ENCODE data around the gene PTPN13.
"Not testable (repeated sequence)": the region's sequence is repeated elsewhere in the genome, so short reads cannot be mapped to it uniquely, and the experiment has no call there.

Gene PTPN13

DNA sequence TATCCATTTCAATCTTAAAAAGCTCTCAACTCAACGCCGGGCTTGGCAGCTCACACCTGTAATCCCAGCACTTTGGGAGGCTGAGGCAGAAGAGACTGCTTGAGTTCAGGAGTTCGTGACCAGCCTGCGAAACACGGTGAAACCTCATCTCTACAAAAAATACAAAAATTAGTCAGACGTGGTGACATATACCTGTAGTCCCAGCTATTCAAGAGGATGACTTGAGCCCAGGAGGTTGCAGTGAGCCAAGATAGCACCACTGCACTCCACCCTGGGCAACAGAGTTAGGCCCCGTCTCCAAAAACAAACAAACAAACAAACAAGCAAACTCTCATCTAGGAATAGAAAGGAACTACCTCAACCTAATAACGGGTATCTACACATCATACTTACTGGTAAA is 50.8 kb downstream of the PTPN13 start:
- no peak overlapping the region for H3K27ac ChIP-seq (ENCODE audit: low read length)
- peaks cover 0 to 4% of the 10 kb centered on the region in 2 donors for H3K9me3 ChIP-seq (ENCODE audit: control insufficient read depth in 2 of 2, low read length in 2 of 2)
- no peaks in the 10 kb centered on the region for H3K27me3 ChIP-seq (ENCODE audit: control insufficient read depth in 1 of 2, insufficient read depth in 2 of 2, low read length in 2 of 2)
- H3K4me1 ChIP-seq (ENCODE audit: control insufficient read depth, insufficient read depth, low read length): no peaks in the 10 kb centered on the region
- no peak overlapping the region for H3K9ac ChIP-seq (ENCODE audit: low read length in 2 of 2)
- no peak overlapping the region for H3K4me3 ChIP-seq (ENCODE audit: low read length in 2 of 2)
- no peaks in the 10 kb centered on the region for H3K36me3 ChIP-seq (ENCODE audit: control insufficient read depth in 2 of 2, insufficient read depth in 2 of 2, low read length in 2 of 2)

DNA sequence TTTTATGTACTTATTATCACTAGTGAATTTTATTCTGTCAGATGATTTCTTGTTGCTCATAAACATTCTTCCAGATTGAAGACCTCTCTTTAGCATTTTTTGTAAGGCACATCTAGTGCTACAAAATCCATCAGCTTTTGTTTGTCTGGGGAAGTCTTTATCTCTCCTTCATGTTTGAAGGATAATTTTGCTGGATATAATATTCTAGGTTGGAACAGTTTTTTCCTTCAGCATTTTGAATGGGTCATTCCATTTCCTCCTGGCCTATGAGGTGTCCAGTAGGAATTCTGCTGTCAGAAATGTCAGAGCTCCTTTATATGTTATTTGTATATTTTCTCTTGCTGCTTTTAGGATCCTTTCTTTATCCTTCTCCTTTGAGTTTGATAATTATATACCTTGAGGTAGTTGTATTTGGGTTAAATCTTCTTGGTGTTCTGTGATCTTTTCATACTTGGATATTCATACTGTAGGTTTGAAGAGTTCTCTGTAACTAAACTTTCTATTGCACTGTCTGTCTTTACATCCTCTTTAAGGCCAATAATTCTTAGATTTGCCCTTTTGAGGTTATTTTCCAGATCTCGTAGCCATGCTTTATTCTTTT is 58.3 kb downstream of the PTPN13 start:
- no peaks in the 10 kb centered on the region for H3K27me3 ChIP-seq (ENCODE audit: control insufficient read depth in 1 of 2, insufficient read depth in 2 of 2, low read length in 2 of 2)
- no peaks in the 10 kb centered on the region for H3K4me1 ChIP-seq (ENCODE audit: control insufficient read depth, insufficient read depth, low read length)
- H3K36me3 ChIP-seq (ENCODE audit: control insufficient read depth in 2 of 2, insufficient read depth in 2 of 2, low read length in 2 of 2): no peaks in the 10 kb centered on the region
- peaks cover 6 to 24% of the 10 kb centered on the region in 2 donors for H3K9me3 ChIP-seq (ENCODE audit: control insufficient read depth in 2 of 2, low read length in 2 of 2)
- no peak overlapping the region for H3K27ac ChIP-seq (ENCODE audit: low read length)
- no peak overlapping the region for H3K9ac ChIP-seq (ENCODE audit: low read length in 2 of 2)
- H3K4me3 ChIP-seq (ENCODE audit: low read length in 2 of 2): no peak overlapping the region

DNA sequence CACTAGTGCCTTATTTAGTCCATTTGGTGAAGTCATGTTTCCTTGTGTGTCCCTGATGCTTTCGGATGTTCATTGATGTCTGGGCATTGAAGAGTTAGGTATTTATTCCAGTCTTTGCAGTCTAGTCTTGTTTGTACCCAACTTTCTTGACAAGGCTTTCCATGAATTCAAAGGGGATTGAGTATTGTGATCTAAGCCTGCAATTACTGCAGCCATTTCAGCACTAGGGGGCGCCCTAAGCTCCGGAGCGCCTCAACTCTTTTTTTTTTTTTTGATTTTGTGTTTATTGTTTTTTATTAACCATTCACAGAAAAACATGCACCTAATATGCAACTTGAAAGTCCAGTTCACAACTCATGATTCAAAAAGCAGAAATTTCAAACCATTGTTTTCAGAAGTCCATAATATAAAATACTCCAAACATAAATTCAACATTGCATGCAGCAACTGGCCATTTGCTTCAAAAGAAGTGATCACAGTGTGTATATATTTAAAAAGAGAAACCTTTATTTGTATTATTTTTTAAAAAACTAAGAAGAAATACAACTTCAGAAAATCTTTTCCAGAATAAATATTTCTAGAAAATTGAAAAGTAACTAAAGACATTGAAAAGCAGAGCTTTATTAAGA is 59.2 kb downstream of the PTPN13 start:
- Histone ChIP-seq H3K4me1 (ENCODE audit: control insufficient read depth, insufficient read depth, low read length) (no peaks in the 10 kb centered on the region), H3K36me3 (ENCODE audit: control insufficient read depth in 2 of 2, insufficient read depth in 2 of 2, low read length in 2 of 2) (no peaks in the 10 kb centered on the region), H3K27me3 (ENCODE audit: control insufficient read depth in 1 of 2, insufficient read depth in 2 of 2, low read length in 2 of 2) (no peaks in the 10 kb centered on the region), H3K9me3 (ENCODE audit: control insufficient read depth in 2 of 2, low read length in 2 of 2) (peaks cover 6 to 24% of the 10 kb centered on the region in 2 donors), H3K27ac (ENCODE audit: low read length) (no peak overlapping the region), H3K4me3 (ENCODE audit: low read length in 2 of 2) (no peak overlapping the region), H3K9ac (ENCODE audit: low read length in 2 of 2) (no peak overlapping the region)

DNA sequence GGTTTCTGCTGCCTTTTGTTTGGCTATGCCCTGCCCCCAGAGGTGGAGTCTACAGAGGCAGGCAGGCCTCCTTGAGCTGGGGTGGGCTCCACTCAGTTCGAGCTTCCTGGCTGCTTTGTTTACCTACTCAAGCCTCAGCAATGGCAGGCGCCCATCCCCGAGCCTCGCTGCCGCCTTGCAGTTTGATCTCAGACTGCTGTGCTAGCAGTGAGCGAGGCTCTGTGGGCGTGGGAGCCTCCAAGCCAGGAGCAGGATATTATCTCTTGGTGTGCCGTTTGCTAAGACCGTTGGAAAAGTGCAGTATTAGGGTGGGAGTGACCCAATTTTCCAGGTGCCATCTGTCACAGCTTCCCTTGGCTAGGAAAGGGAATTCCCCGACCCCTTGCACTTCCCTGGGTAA is 62.7 kb downstream of the PTPN13 start:
- not testable (repeated sequence) for H3K9ac ChIP-seq (ENCODE audit: low read length in 2 of 2); H3K27ac ChIP-seq (ENCODE audit: low read length); H3K27me3 ChIP-seq (ENCODE audit: control insufficient read depth in 1 of 2, insufficient read depth in 2 of 2, low read length in 2 of 2); H3K36me3 ChIP-seq (ENCODE audit: control insufficient read depth in 2 of 2, insufficient read depth in 2 of 2, low read length in 2 of 2); H3K4me1 ChIP-seq (ENCODE audit: control insufficient read depth, insufficient read depth, low read length); H3K4me3 ChIP-seq (ENCODE audit: low read length in 2 of 2); H3K9me3 ChIP-seq (ENCODE audit: control insufficient read depth in 2 of 2, low read length in 2 of 2)

DNA sequence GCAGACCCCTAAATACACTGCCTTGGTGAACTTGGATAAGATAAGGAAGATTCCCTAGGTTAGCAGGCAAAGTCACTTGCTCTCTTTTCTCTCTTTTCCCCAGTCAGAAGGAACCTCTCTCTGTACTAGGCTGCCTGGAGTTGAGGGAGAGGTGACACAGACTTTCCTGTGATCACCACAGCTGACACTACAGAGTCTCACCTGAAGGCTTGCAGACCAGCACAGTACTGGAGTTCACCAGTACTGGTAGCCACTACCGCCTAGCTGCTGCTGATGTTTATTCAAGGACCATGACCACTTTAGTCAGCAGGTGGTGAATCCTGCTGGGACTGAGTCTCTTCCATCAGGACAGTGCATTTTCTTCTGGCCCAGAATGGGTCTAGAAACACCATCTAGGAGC is 63.3 kb downstream of the PTPN13 start:
- Histone ChIP-seq H3K4me1 (ENCODE audit: control insufficient read depth, insufficient read depth, low read length) (no peaks in the 10 kb centered on the region), H3K9ac (ENCODE audit: low read length in 2 of 2) (no peak overlapping the region), H3K4me3 (ENCODE audit: low read length in 2 of 2) (no peak overlapping the region), H3K9me3 (ENCODE audit: control insufficient read depth in 2 of 2, low read length in 2 of 2) (peaks cover 3% of the 10 kb centered on the region in 2 donors), H3K36me3 (ENCODE audit: control insufficient read depth in 2 of 2, insufficient read depth in 2 of 2, low read length in 2 of 2) (no peaks in the 10 kb centered on the region), H3K27me3 (ENCODE audit: control insufficient read depth in 1 of 2, insufficient read depth in 2 of 2, low read length in 2 of 2) (no peaks in the 10 kb centered on the region), H3K27ac (ENCODE audit: low read length) (no peak overlapping the region)

- Histone ChIP-seq H3K36me3 (ENCODE audit: control insufficient read depth in 2 of 2, insufficient read depth in 2 of 2, low read length in 2 of 2) (no peaks in the 10 kb centered on the region), H3K4me3 (ENCODE audit: low read length in 2 of 2) (no peak overlapping the region), H3K4me1 (ENCODE audit: control insufficient read depth, insufficient read depth, low read length) (no peaks in the 10 kb centered on the region), H3K27ac (ENCODE audit: low read length) (no peak overlapping the region), H3K9ac (ENCODE audit: low read length in 2 of 2) (no peak overlapping the region), H3K9me3 (ENCODE audit: control insufficient read depth in 2 of 2, low read length in 2 of 2) (no peaks in the 10 kb centered on the region), H3K27me3 (ENCODE audit: control insufficient read depth in 1 of 2, insufficient read depth in 2 of 2, low read length in 2 of 2) (no peaks in the 10 kb centered on the region)
Observed at GRCh38 chr4:86657910-86658309, 63.8 kb downstream of the PTPN13 start.

GRCh38 chr4:86660401-86660800 is 66.3 kb downstream of the PTPN13 start:
- Histone ChIP-seq H3K27ac (ENCODE audit: low read length) (no peak overlapping the region), H3K27me3 (ENCODE audit: control insufficient read depth in 1 of 2, insufficient read depth in 2 of 2, low read length in 2 of 2) (no peaks in the 10 kb centered on the region), H3K9me3 (ENCODE audit: control insufficient read depth in 2 of 2, low read length in 2 of 2) (no peaks in the 10 kb centered on the region), H3K9ac (ENCODE audit: low read length in 2 of 2) (no peak overlapping the region), H3K36me3 (ENCODE audit: control insufficient read depth in 2 of 2, insufficient read depth in 2 of 2, low read length in 2 of 2) (no peaks in the 10 kb centered on the region), H3K4me1 (ENCODE audit: control insufficient read depth, insufficient read depth, low read length) (no peaks in the 10 kb centered on the region), H3K4me3 (ENCODE audit: low read length in 2 of 2) (no peak overlapping the region)

DNA sequence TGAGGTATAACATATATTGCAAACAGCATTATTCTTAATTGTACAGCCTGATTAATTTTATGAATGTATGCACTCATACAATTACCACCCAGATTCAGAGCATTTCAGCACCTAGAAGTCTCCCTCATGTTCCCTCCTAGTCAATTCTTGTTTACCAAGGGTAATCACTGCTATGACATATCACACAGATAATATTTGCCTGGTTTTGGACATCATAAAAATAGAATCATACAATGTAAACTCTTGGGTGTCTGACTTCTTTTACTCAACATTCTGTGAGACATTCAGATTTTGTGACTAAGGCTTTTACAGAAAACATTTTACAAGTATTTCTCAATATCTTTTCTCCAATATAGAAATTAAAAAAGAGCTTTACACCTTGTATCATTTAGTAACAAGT is 66.9 kb downstream of the PTPN13 start:
- H3K9me3 ChIP-seq (ENCODE audit: control insufficient read depth in 2 of 2, low read length in 2 of 2): no peaks in the 10 kb centered on the region
- no peaks in the 10 kb centered on the region for H3K36me3 ChIP-seq (ENCODE audit: control insufficient read depth in 2 of 2, insufficient read depth in 2 of 2, low read length in 2 of 2)
- H3K4me3 ChIP-seq (ENCODE audit: low read length in 2 of 2): no peak overlapping the region
- no peaks in the 10 kb centered on the region for H3K4me1 ChIP-seq (ENCODE audit: control insufficient read depth, insufficient read depth, low read length)
- H3K9ac ChIP-seq (ENCODE audit: low read length in 2 of 2): no peak overlapping the region
- H3K27me3 ChIP-seq (ENCODE audit: control insufficient read depth in 1 of 2, insufficient read depth in 2 of 2, low read length in 2 of 2): no peaks in the 10 kb centered on the region
- no peak overlapping the region for H3K27ac ChIP-seq (ENCODE audit: low read length)

DNA sequence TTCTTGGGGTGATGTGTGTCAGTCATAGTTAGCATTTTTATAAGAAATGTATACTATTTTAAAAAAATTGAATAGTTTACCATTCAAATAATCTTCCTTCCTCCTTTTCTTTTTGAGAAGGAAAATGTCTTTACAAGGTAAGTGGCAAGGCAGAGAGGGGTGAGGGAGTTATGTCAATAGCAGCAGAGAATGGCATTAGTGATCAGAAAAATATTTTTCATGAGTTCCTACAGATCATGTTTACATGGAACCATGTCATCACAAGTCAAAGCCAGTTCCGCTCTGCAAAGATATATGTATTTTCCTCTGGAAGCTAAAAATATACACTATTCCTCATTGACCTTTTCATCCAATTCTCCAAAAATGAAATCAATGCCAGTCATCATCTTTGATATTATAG is 67.3 kb downstream of the PTPN13 start:
- no peak overlapping the region for H3K27ac ChIP-seq (ENCODE audit: low read length)
- H3K9ac ChIP-seq (ENCODE audit: low read length in 2 of 2): no peak overlapping the region
- no peaks in the 10 kb centered on the region for H3K4me1 ChIP-seq (ENCODE audit: control insufficient read depth, insufficient read depth, low read length)
- no peaks in the 10 kb centered on the region for H3K9me3 ChIP-seq (ENCODE audit: control insufficient read depth in 2 of 2, low read length in 2 of 2)
- no peak overlapping the region for H3K4me3 ChIP-seq (ENCODE audit: low read length in 2 of 2)
- no peaks in the 10 kb centered on the region for H3K36me3 ChIP-seq (ENCODE audit: control insufficient read depth in 2 of 2, insufficient read depth in 2 of 2, low read length in 2 of 2)
- H3K27me3 ChIP-seq (ENCODE audit: control insufficient read depth in 1 of 2, insufficient read depth in 2 of 2, low read length in 2 of 2): no peaks in the 10 kb centered on the region

- no peaks in the 10 kb centered on the region for H3K27me3 ChIP-seq (ENCODE audit: control insufficient read depth in 1 of 2, insufficient read depth in 2 of 2, low read length in 2 of 2)
- H3K36me3 ChIP-seq (ENCODE audit: control insufficient read depth in 2 of 2, insufficient read depth in 2 of 2, low read length in 2 of 2): no peaks in the 10 kb centered on the region
- H3K27ac ChIP-seq (ENCODE audit: low read length): no peak overlapping the region
- no peak overlapping the region for H3K9ac ChIP-seq (ENCODE audit: low read length in 2 of 2)
- H3K4me3 ChIP-seq (ENCODE audit: low read length in 2 of 2): no peak overlapping the region
- H3K9me3 ChIP-seq (ENCODE audit: control insufficient read depth in 2 of 2, low read length in 2 of 2): no peaks in the 10 kb centered on the region
- H3K4me1 ChIP-seq (ENCODE audit: control insufficient read depth, insufficient read depth, low read length): no peaks in the 10 kb centered on the region
Observed at GRCh38 chr4:86664959-86665358, 70.8 kb downstream of the PTPN13 start.

DNA sequence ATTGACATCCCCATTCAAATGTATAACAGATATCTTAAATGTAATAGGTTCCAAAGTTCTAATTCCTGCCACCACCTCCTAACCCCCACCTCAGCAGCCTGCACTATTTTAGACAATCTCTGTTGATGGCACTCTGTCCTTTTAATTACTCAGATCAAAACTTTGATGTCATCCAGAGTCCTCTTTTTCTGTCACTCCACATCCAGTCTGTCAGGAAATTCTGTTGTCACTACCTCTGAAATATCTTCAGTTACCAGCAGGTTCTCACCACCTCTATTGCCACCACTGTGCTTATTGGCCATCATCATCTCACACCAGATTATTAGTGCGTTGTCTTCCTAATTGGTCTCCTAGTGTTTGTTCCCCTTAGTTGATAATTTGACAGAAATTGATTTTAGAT is 76.2 kb downstream of the PTPN13 start:
- H3K9me3 ChIP-seq (ENCODE audit: control insufficient read depth in 2 of 2, low read length in 2 of 2): no peaks in the 10 kb centered on the region
- no peak overlapping the region for H3K4me3 ChIP-seq (ENCODE audit: low read length in 2 of 2)
- no peak overlapping the region for H3K27ac ChIP-seq (ENCODE audit: low read length)
- H3K27me3 ChIP-seq (ENCODE audit: control insufficient read depth in 1 of 2, insufficient read depth in 2 of 2, low read length in 2 of 2): no peaks in the 10 kb centered on the region
- H3K9ac ChIP-seq (ENCODE audit: low read length in 2 of 2): no peak overlapping the region
- H3K4me1 ChIP-seq (ENCODE audit: control insufficient read depth, insufficient read depth, low read length): no peaks in the 10 kb centered on the region
- no peaks in the 10 kb centered on the region for H3K36me3 ChIP-seq (ENCODE audit: control insufficient read depth in 2 of 2, insufficient read depth in 2 of 2, low read length in 2 of 2)
